K562 (cell line): ENCODE data around the gene SPATA32. TPM values are rescaled to one million over a fixed set of nuclear protein-coding genes. Genes with fewer than 3 reads are reported as not detected.

ENCODE experiments used
- ATAC-seq: fragments of 200-7000 bp; cut with Tn5 transposase; 3 replicates; pipeline ENCODE4 v1.9.1; 2020; ENCODE audit warnings: moderate library complexity
- BruUV-seq: library from RNA; stranded (reverse); fragments of 400-500 nt; replicated peaks from 2 replicates; lab custom pipeline; 2021; lab: Mats Ljungman, UMichigan
- CTCF ChIA-PET: fragments of 300-600 bp; formaldehyde crosslinking; extraction: SDS; loops from one replicate; lab custom pipeline; 2021; ENCODE audit warnings: low intra/inter-chr PET ratio; lab: Yijun Ruan, JAX
- POLR2A ChIA-PET: fragments of 300-600, 350-650 bp; sonication (Branson Sonifier 250); formaldehyde crosslinking; extraction: SDS; loops from one replicate; lab custom pipeline; 2021; ENCODE audit warnings: antibody characterized with exemption, inconsistent platforms; lab: Yijun Ruan, JAX
- DNase-seq, 4 experiments: peaks; one replicate each; pipeline versions ENCODE4 v3.0.0 to v3.0.0-alpha.2; 2011 to 2018; ENCODE audit warnings: low spot score in 3 of 4, mixed read lengths in 3 of 4; ENCODE audit errors: extremely low read depth in 1 of 4
- FAIRE-seq: peaks from 2 replicates; lab custom pipeline; 2011; peaks lifted over from hg19 to GRCh38; lab: Jason Lieb, UNC
- H2AFZ ChIP-seq: 2 replicates; pipeline ENCODE4 v1.6.0; 2011; ENCODE audit warnings: low read depth, low read length, control low read depth, inconsistent platforms
- H3K27ac ChIP-seq: fragments of 200-600 bp; 3 replicates; pipeline ENCODE4 v1.8.0; 2011; ENCODE audit warnings: low read depth, mild to moderate bottlenecking, control low read depth, inconsistent platforms, low read length, moderate library complexity, mixed read lengths; ENCODE audit errors: extremely low read depth
- H3K27me3 ChIP-seq, 2 experiments: fragments of 300-600 bp in 1 of 2; 2 replicates in 1 of 2; 3 replicates in 1 of 2; pipeline versions ENCODE4 v1.6.0 to v1.8.0; 2011; ENCODE audit warnings: inconsistent platforms in 2 of 2, low read length in 2 of 2, mild to moderate bottlenecking in 1 of 2, mixed read lengths in 1 of 2, moderate library complexity in 1 of 2; ENCODE audit not compliant: control insufficient read depth in 2 of 2, insufficient read depth in 2 of 2
- H3K36me3 ChIP-seq: fragments of 300-600 bp; 3 replicates; pipeline ENCODE4 v1.8.0; 2011; ENCODE audit warnings: mild to moderate bottlenecking, low read length, inconsistent platforms; ENCODE audit not compliant: control insufficient read depth, insufficient read depth
- H3K4me1 ChIP-seq, 2 experiments: fragments of 200-600 bp in 1 of 2; replicated peaks in 1 of 2; 2 replicates in 1 of 2; 3 replicates in 1 of 2; pipeline versions ENCODE4 v1.5.1 to v1.8.0; 2011; ENCODE audit warnings: inconsistent platforms in 2 of 2, low read length in 2 of 2, mild to moderate bottlenecking in 1 of 2, mixed read lengths in 1 of 2, moderate library complexity in 1 of 2; ENCODE audit not compliant: control insufficient read depth in 2 of 2, insufficient read depth in 2 of 2
- H3K4me2 ChIP-seq: 2 replicates; pipeline ENCODE4 v1.6.1; 2011; ENCODE audit warnings: low read length, control low read depth, inconsistent platforms, mixed read lengths; ENCODE audit not compliant: insufficient read depth
- H3K4me3 ChIP-seq: fragments of 200-600 bp; sonication (generic), shearing (Covaris generic); 2 replicates; pipeline ENCODE4 v1.5.1; 2016; ENCODE audit warnings: control low read depth, inconsistent platforms
- H3K79me2 ChIP-seq: fragments of 200-600 bp; 3 replicates; pipeline ENCODE4 v1.8.0; 2011; ENCODE audit warnings: low read length, inconsistent platforms; ENCODE audit not compliant: control insufficient read depth, insufficient read depth
- H3K9ac ChIP-seq, 2 experiments: 2 replicates each; pipeline versions ENCODE4 v1.6.0 to v1.6.1; 2011; ENCODE audit warnings: low read depth in 2 of 2, low read length in 2 of 2, control low read depth in 1 of 2, inconsistent platforms in 1 of 2, mild to moderate bottlenecking in 1 of 2, mixed read lengths in 1 of 2; ENCODE audit not compliant: insufficient read depth in 1 of 2
- H3K9me1 ChIP-seq: one replicate; pipeline ENCODE4 v1.6.0; 2011; ENCODE audit warnings: inconsistent platforms, mild to moderate bottlenecking, low read length, moderate library complexity; ENCODE audit not compliant: control insufficient read depth, insufficient read depth
- H3K9me3 ChIP-seq: replicated peaks from 2 replicates; pipeline ENCODE4 v1.5.1; 2011; ENCODE audit warnings: low read depth, low read length, inconsistent platforms; ENCODE audit not compliant: control insufficient read depth, insufficient read depth
- H4K20me1 ChIP-seq: replicated peaks from 2 replicates; pipeline ENCODE4 v1.6.1; 2011; ENCODE audit warnings: low read length, inconsistent platforms, mixed read lengths; ENCODE audit not compliant: control insufficient read depth, insufficient read depth
- AFF1 ChIP-seq, 2 experiments: fragments of 450-650 bp; IDR thresholded peaks; 2 replicates each; pipeline ENCODE4 v1.6.1; 2018; ENCODE audit warnings: mild to moderate bottlenecking in 2 of 2, low read depth in 1 of 2; ENCODE audit not compliant: partially characterized antibody in 2 of 2
- BCOR ChIP-seq: fragments of 450-650 bp; IDR thresholded peaks from 2 replicates; pipeline ENCODE4 v1.6.1; 2016
- BRD4 ChIP-seq: fragments of 200-600 bp; sonication (generic); IDR thresholded peaks from 2 replicates; pipeline ENCODE4 v1.6.1; 2017; ENCODE audit warnings: inconsistent platforms
- GTF2A2 ChIP-seq: IDR thresholded peaks from 2 replicates; pipeline ENCODE4 v1.6.1; 2016; ENCODE audit warnings: mild to moderate bottlenecking, missing genetic modification characterization, missing compliant biosample characterization
- HMBOX1 ChIP-seq: sonication (generic); IDR thresholded peaks from 2 replicates; pipeline ENCODE4 v1.6.1; 2016
- LARP7 ChIP-seq: fragments of 450-650 bp; IDR thresholded peaks from 2 replicates; pipeline ENCODE4 v1.6.1; 2016
- MYBL2 ChIP-seq, 2 experiments: fragments of 450-650 bp in 1 of 2; sonication (generic) in 1 of 2; formaldehyde crosslinking in 1 of 2; IDR thresholded peaks; 2 replicates each; pipeline versions ENCODE4 v1.6.1 to v1.8.1; 2017 to 2022; ENCODE audit warnings: borderline replicate concordance in 1 of 2, inconsistent platforms in 1 of 2, low read depth in 1 of 2, mild to moderate bottlenecking in 1 of 2, missing genetic modification reagents in 1 of 2, moderate library complexity in 1 of 2
- NCOA6 ChIP-seq: fragments of 450-650 bp; IDR thresholded peaks from 2 replicates; pipeline ENCODE4 v1.6.1; 2017; ENCODE audit warnings: mild to moderate bottlenecking
- NR3C1 ChIP-seq: sonication (generic); formaldehyde crosslinking; IDR thresholded peaks from 2 replicates; pipeline ENCODE4 v1.8.1; 2022; ENCODE audit warnings: missing genetic modification reagents
- PCBP2 ChIP-seq: fragments of 200-400 bp; formaldehyde crosslinking; IDR thresholded peaks from 2 replicates; pipeline ENCODE4 v1.6.1; 2018; ENCODE audit warnings: low read length, low read depth, mild to moderate bottlenecking, moderate library complexity; ENCODE audit not compliant: poor library complexity, severe bottlenecking
- POLR2AphosphoS2 ChIP-seq: IDR thresholded peaks from 2 replicates; pipeline ENCODE4 v1.6.1; 2012; ENCODE audit warnings: low read length, improper control_type of control experiment
- SMARCA5 ChIP-seq: fragments of 450-650 bp; IDR thresholded peaks from 2 replicates; pipeline ENCODE4 v1.6.1; 2016
- TBL1XR1 ChIP-seq, 2 experiments: IDR thresholded peaks; 2 replicates each; pipeline ENCODE4 v1.6.1; 2012; ENCODE audit warnings: improper control_type of control experiment in 2 of 2, low read length in 2 of 2, mild to moderate bottlenecking in 1 of 2
- USF2 ChIP-seq: sonication (generic); formaldehyde crosslinking; IDR thresholded peaks from 2 replicates; pipeline ENCODE4 v1.5.0; 2020; ENCODE audit warnings: missing genetic modification reagents
- ZNF830 ChIP-seq: fragments of 250-450 bp; sonication (Bioruptor Pico); IDR thresholded peaks from 2 replicates; pipeline ENCODE4 v1.5.0; 2021; ENCODE audit warnings: mild to moderate bottlenecking
- whole genome bisulfite sequencing: fragments of 100-300 bp; shearing (Covaris generic); methylation state at CpG from one replicate; pipeline ENCODE4 v1.1.6; 2016; ENCODE audit warnings: low coverage, mixed read lengths; ENCODE audit not compliant: insufficient coverage; ENCODE audit errors: missing lambda C conversion rate; 5-methylcytosine and 5-hydroxymethylcytosine counted together
- in situ Hi-C: fragments of 300-500 bp; cut with MboI; formaldehyde crosslinking; loops from 4 replicates; pipeline ENCODE4 v1.15.0; 2018; ENCODE audit warnings: inconsistent platforms, mixed read lengths
- intact Hi-C: fragments of 100-400 bp; cut with micrococcal nuclease; formaldehyde crosslinking; loops from 2 replicates; pipeline ENCODE4 v1.14.2; 2022
- polyA plus RNA-seq, 8 experiments: library from polyadenylated mRNA; depleted of rRNA in 4 of 8; stranded (reverse) in 5 of 8; unstranded in 3 of 8; fragments of >200 nt; fragmentation: Nextera tagmentation in 2 of 8; fragmentation: Illumina TruSeq in 1 of 8; extraction: Ambion mirVana in 2 of 8; extraction: Trizol in 1 of 8; gene quantifications; 2 replicates each; pipeline versions ENCODE4 v1.2.1 to v1.2.3, GENCODE V29; 2011 to 2014; ENCODE audit warnings: inconsistent platforms in 1 of 8, missing spikeins in 1 of 8
- total RNA-seq, 7 experiments: library from RNA; depleted of rRNA in 6 of 7; stranded (reverse); fragments of >200 nt in 6 of 7; fragmentation: Illumina TruSeq in 2 of 7; extraction: Trizol in 2 of 7; gene quantifications; 2 replicates each; pipeline versions ENCODE4 v1.2.1 to v1.2.3, GENCODE V29; 2011 to 2021; ENCODE audit warnings: low replicate concordance in 1 of 7

SPATA32 gene
- total and polyA plus RNA-seq, 9 of the 15 experiments (the other 6 are each of a cell fraction or from before 2014, with no cell fraction given), result 0.03 to 0.06 TPM; not detected in 7

GRCh38 chr17:45277216-45277849 is 15.4 kb upstream of the SPATA32 start:
- FAIRE-seq (peak; percentile 98), ATAC-seq (peak; percentile 99), DNase-seq (peak; percentile 83 to 98 (median 89))
- Histone ChIP-seq H3K79me2 (no peaks in the 10 kb centered on the region), H3K9me1 (no peaks in the 10 kb centered on the region), H3K4me1 (peaks cover 9 to 12% of the 10 kb centered on the region in 2 experiments; a peak in 3 of 5 replicates), H4K20me1 (peaks cover 5% of the 10 kb centered on the region), H3K9ac (peak overlapping the region in 1 of 2 experiments; percentile 30; a peak in 1 of 4 replicates), H3K27me3 (no peaks in the 10 kb centered on the region), H3K4me2 (peak overlapping the region; percentile 20; the same call in 1 of the 2 replicates), H2AFZ (peak overlapping the region; percentile 53), H3K36me3 (peaks cover 20% of the 10 kb centered on the region; the same call in 1 of the 3 replicates), H3K9me3 (no peaks in the 10 kb centered on the region), H3K27ac (peak overlapping the region; percentile 57), H3K4me3 (no peak overlapping the region)
- POLR2A ChIA-PET, result interaction anchor here (0.8 to 3.6 kb wide), 12 partner anchors 10 to 128 kb away, joined by 3 to 16 read pairs (median 4); partner anchors contain the start of genes HEXIM1 and MAP3K14
- CTCF ChIA-PET, result interaction anchor here (1.1 to 5.2 kb wide), 4 partner anchors 58 to 118 kb away, joined by 5 to 77 read pairs (median 9); no protein-coding TSS in a partner anchor
- WGBS, result 6% methylated on average over 16 of the region's 16 CpGs
- in situ Hi-C loops, result loop anchor here (5.0 kb wide), 1 partner anchor 110 kb away; no protein-coding TSS in a partner anchor
- no TSS peak for BruUV-seq
- intact Hi-C loops, result loop anchor here (1.0 to 5.0 kb wide), 3 partner anchors 35 to 108 kb away; no protein-coding TSS in a partner anchor
- TF ChIP-seq BCOR (no peak), USF2 (CRISPR knock-in tag) (no peak), POLR2AphosphoS2 (no peak), GTF2A2 (tag) (no peak), PCBP2 (no peak), ZNF830 (CRISPR knock-in tag) (no peak), HMBOX1 (peak; percentile 89), BRD4 (no peak), MYBL2 (IDR thresholded peaks at IDR 0.05; ENCODE audit: low read depth) (no peak), MYBL2 (CRISPR knock-in tag; IDR thresholded peaks at IDR 0.05; ENCODE audit: borderline replicate concordance) (no peak), LARP7 (no peak), AFF1 (IDR thresholded peaks at IDR 0.05; ENCODE audit: low read depth in 1 of 2, partially characterized antibody in 2 of 2) (no peak), NR3C1 (CRISPR knock-in tag) (no peak), SMARCA5 (no peak), TBL1XR1 (IDR thresholded peaks at IDR 0.05; ENCODE audit: low read length in 2 of 2) (peak in 1 of 2 experiments; percentile 46; a peak in 2 of 4 replicates), NCOA6 (no peak)
